Right lobe of liver (tissue), 4 donors: ENCODE results near the gene POMT2.
"Not testable (repeated sequence)": the region's sequence is repeated elsewhere in the genome, so short reads cannot be mapped to it uniquely, and the experiment has no call there.

Experiments used
- CTCF ChIP-seq, 4 donors: fragments of 200-600 bp in 3 of 4; fragments of 450-650 bp in 1 of 4; IDR thresholded peaks; one replicate each; pipeline versions ENCODE4 v1.5.1 to v1.8.0; 2016 to 2022; ENCODE audit warnings: antibody characterized with exemption in 4 of 4, mild to moderate bottlenecking in 2 of 4
- POLR2A ChIP-seq: fragments of 450-650 bp; IDR thresholded peaks from one replicate; pipeline ENCODE4 v1.6.1; 2017; ENCODE audit warnings: antibody characterized with exemption, mild to moderate bottlenecking
- donor health status: DM: no; HTN: no; CAD: no.
- donor health status: DM: no; HTN: no; CAD: no.
- donor health status: DM: no; HTN: yes; CAD: no.

DNA sequence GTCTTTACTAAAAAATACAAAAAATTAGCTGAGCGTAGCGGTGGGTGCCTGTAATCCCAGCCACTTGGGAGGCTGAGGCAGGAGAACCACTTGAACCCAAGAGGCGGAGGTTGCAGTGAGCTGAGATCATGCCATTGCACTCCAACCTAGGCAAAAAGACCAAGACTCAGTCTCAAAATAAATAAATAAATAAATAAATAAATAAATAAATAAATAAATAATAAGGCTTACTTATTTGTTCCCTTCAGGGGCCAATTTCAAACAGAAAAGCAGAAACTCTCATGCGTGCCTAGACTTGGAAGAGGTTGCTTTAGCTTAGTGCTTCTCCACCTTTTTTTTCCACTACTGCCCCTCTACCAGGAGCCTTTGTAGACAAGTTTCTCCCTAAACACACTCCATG, 39.8 kb downstream of the POMT2 start:
- TF ChIP-seq POLR2A; CTCF (IDR thresholded peaks at IDR 0.05): not testable (repeated sequence)
